ENCODE measurements around the gene NPC1.

DNA sequence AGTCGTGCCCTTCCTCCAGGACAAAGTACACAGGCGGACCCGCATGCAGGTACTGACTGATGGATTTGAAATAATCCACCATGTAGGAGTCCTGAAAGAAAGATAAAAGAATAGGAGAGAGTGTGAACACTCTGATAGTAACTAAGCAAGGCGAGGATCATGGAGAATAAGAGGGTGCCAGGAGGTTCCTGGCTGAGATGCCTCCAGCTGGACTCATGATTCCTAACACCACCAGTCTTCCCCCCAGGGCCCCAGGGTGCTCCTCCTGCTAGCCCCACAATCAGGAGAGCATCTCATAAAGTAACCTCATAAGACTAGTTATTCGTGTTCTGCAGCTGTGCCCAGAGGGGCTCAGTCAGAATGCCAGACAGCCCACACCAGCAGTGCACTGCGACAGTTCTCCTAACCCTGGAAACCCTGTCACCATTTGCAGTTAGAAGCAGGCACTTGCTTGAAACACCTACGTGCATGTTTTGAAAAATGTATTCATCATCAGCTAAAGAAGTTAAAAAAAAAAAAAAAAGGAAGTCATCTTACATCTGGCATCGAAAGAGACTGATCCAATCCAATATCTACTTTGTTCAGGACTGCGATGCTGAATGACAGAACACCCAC, 46.3 kb downstream of the NPC1 start:
- TF ChIP-seq, protein P1, sequence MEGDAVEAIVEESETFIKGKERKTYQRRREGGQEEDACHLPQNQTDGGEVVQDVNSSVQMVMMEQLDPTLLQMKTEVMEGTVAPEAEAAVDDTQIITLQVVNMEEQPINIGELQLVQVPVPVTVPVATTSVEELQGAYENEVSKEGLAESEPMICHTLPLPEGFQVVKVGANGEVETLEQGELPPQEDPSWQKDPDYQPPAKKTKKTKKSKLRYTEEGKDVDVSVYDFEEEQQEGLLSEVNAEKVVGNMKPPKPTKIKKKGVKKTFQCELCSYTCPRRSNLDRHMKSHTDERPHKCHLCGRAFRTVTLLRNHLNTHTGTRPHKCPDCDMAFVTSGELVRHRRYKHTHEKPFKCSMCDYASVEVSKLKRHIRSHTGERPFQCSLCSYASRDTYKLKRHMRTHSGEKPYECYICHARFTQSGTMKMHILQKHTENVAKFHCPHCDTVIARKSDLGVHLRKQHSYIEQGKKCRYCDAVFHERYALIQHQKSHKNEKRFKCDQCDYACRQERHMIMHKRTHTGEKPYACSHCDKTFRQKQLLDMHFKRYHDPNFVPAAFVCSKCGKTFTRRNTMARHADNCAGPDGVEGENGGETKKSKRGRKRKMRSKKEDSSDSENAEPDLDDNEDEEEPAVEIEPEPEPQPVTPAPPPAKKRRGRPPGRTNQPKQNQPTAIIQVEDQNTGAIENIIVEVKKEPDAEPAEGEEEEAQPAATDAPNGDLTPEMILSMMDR (IDR thresholded peaks at IDR 0.05), result no peak
- TF ChIP-seq POLR2A (IDR thresholded peaks at IDR 0.05), result no peak

Data from uterus (tissue), 2 donors.